ENCODE data around the gene ZBTB45.

Gene ZBTB45

GRCh38 chr19:58561373-58562121, 41.9 kb upstream of the ZBTB45 start:
- H3K27me3 ChIP-seq (ENCODE audit: insufficient read depth, low read length, poor library complexity, severe bottlenecking), result no peaks in the 10 kb centered on the region
- peak overlapping the region; percentile 96 for H3K4me2 ChIP-seq (ENCODE audit: low read depth, low read length, poor library complexity, severe bottlenecking)
- H3K4me3 ChIP-seq (ENCODE audit: low read length, poor library complexity, severe bottlenecking), result no peak overlapping the region
- peaks cover 42% of the 10 kb centered on the region for H3K4me1 ChIP-seq (ENCODE audit: insufficient read depth, low read length, poor library complexity, severe bottlenecking)
- peaks cover 7% of the 10 kb centered on the region; the same call in 1 of the 2 replicates for H3F3A ChIP-seq (ENCODE audit: low read depth)
- H3K79me2 ChIP-seq (ENCODE audit: insufficient read depth, low read length), result peaks cover 33% of the 10 kb centered on the region
- H3K9me2 ChIP-seq (replicated peaks; ENCODE audit: low read depth, low read length), result no peaks in the 10 kb centered on the region
- no peak for TF ChIP-seq EZH2phosphoT487 (IDR thresholded peaks at IDR 0.05; ENCODE audit: borderline replicate concordance)
- no peak for TF ChIP-seq CTCF (conservative IDR thresholded peaks at IDR 0.05; ENCODE audit: low read length)
- H3K9me3 ChIP-seq (ENCODE audit: insufficient read depth, low read depth, low read length), result no peaks in the 10 kb centered on the region
- peaks cover 3% of the 10 kb centered on the region; the same call in 1 of the 2 replicates for H3K36me3 ChIP-seq (ENCODE audit: insufficient read depth, low read length)
- H2AFZ ChIP-seq (ENCODE audit: low read length), result no peak overlapping the region
- peaks cover 16% of the 10 kb centered on the region for H4K20me1 ChIP-seq (ENCODE audit: insufficient read depth, low read length, poor library complexity, severe bottlenecking)
- H3K9ac ChIP-seq (ENCODE audit: low read depth, low read length, poor library complexity, severe bottlenecking), result peak overlapping the region; percentile 99

GRCh38 chr19:58560921-58561320, 41.3 kb upstream of the ZBTB45 start:
- TF ChIP-seq CTCF (conservative IDR thresholded peaks at IDR 0.05; ENCODE audit: low read length), result no peak
- Histone ChIP-seq H4K20me1 (ENCODE audit: insufficient read depth, low read length, poor library complexity, severe bottlenecking) (peaks cover 22% of the 10 kb centered on the region), H3K4me3 (ENCODE audit: low read length, poor library complexity, severe bottlenecking) (peak overlapping the region; percentile 90), H3K36me3 (ENCODE audit: insufficient read depth, low read length) (peaks cover 9% of the 10 kb centered on the region; the same call in 1 of the 2 replicates), H3K4me2 (ENCODE audit: low read depth, low read length, poor library complexity, severe bottlenecking) (peak overlapping the region; percentile 96), H3K4me1 (ENCODE audit: insufficient read depth, low read length, poor library complexity, severe bottlenecking) (peaks cover 43% of the 10 kb centered on the region), H3F3A (ENCODE audit: low read depth) (peaks cover 7% of the 10 kb centered on the region; the same call in 1 of the 2 replicates), H3K79me2 (ENCODE audit: insufficient read depth, low read length) (peaks cover 39% of the 10 kb centered on the region), H3K9me3 (ENCODE audit: insufficient read depth, low read depth, low read length) (no peaks in the 10 kb centered on the region), H3K9me2 (replicated peaks; ENCODE audit: low read depth, low read length) (no peaks in the 10 kb centered on the region), H3K9ac (ENCODE audit: low read depth, low read length, poor library complexity, severe bottlenecking) (peak overlapping the region; percentile 99), H2AFZ (ENCODE audit: low read length) (no peak overlapping the region), H3K27me3 (ENCODE audit: insufficient read depth, low read length, poor library complexity, severe bottlenecking) (no peaks in the 10 kb centered on the region)

DNA sequence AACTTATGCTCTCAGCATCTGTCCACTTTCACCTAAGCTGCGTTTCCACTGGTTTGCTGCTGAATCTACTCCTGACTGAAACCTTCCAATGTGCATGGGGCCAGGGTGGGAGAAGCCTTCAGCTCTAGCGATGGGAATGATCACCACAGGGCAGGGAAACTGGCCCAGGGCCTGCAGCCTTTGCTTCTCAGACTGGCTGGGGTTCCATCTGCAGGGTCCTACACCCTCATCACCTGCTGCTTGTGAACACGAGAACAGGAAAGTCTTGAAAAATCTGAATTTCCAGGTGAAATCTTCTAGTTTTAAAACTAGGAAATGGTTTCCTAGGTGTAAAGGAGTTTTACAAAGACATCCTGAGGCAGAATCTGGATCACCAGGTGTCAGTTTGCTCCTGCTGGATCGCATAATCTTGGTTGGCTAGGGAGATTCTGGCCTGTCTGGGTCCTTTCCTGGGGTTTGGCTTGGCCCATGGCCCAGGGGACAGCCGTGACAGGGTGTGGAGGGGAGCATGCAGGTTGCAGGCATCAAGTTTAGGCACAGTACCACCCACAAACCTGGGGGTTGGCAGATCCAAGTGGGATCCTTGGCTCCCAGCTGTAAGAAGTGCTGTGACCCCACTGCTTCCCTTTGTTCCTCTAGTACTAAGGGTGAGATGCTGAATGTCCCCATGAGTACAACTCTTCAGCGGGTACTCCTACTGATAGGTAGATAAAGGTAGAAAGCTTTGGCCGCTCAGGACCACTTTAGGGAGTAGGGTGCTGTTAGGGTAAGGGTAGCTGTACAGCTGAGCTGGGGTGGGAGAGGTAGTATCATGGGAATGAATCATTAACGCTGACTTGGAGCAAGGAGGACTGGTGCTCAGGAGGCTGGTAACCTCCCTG, 40.6 kb upstream of the ZBTB45 start:
- Histone ChIP-seq H3K9me3 (ENCODE audit: insufficient read depth, low read depth, low read length) (no peaks in the 10 kb centered on the region), H3K79me2 (ENCODE audit: insufficient read depth, low read length) (peaks cover 46% of the 10 kb centered on the region), H3K27me3 (ENCODE audit: insufficient read depth, low read length, poor library complexity, severe bottlenecking) (no peaks in the 10 kb centered on the region), H3K4me1 (ENCODE audit: insufficient read depth, low read length, poor library complexity, severe bottlenecking) (peaks cover 44% of the 10 kb centered on the region), H2AFZ (ENCODE audit: low read length) (no peak overlapping the region), H4K20me1 (ENCODE audit: insufficient read depth, low read length, poor library complexity, severe bottlenecking) (peaks cover 29% of the 10 kb centered on the region), H3K9ac (ENCODE audit: low read depth, low read length, poor library complexity, severe bottlenecking) (peak overlapping the region; percentile 99), H3K36me3 (ENCODE audit: insufficient read depth, low read length) (peaks cover 9% of the 10 kb centered on the region; the same call in 1 of the 2 replicates), H3F3A (ENCODE audit: low read depth) (peaks cover 11% of the 10 kb centered on the region; the same call in 1 of the 2 replicates), H3K9me2 (replicated peaks; ENCODE audit: low read depth, low read length) (no peaks in the 10 kb centered on the region), H3K4me2 (ENCODE audit: low read depth, low read length, poor library complexity, severe bottlenecking) (peak overlapping the region; percentile 96), H3K4me3 (ENCODE audit: low read length, poor library complexity, severe bottlenecking) (peak overlapping the region; percentile 90)
- TF ChIP-seq EZH2phosphoT487 (IDR thresholded peaks at IDR 0.05; ENCODE audit: borderline replicate concordance), result no peak
- TF ChIP-seq CTCF (conservative IDR thresholded peaks at IDR 0.05; ENCODE audit: low read length), result no peak
